ENCODE measurements around the gene REM2. TPM values are rescaled to one million over a fixed set of nuclear protein-coding genes. Genes with fewer than 3 reads are reported as not detected.

The REM2 gene
- polyA plus RNA-seq, 3 donors: 1.8 TPM; not detected in 2

DNA sequence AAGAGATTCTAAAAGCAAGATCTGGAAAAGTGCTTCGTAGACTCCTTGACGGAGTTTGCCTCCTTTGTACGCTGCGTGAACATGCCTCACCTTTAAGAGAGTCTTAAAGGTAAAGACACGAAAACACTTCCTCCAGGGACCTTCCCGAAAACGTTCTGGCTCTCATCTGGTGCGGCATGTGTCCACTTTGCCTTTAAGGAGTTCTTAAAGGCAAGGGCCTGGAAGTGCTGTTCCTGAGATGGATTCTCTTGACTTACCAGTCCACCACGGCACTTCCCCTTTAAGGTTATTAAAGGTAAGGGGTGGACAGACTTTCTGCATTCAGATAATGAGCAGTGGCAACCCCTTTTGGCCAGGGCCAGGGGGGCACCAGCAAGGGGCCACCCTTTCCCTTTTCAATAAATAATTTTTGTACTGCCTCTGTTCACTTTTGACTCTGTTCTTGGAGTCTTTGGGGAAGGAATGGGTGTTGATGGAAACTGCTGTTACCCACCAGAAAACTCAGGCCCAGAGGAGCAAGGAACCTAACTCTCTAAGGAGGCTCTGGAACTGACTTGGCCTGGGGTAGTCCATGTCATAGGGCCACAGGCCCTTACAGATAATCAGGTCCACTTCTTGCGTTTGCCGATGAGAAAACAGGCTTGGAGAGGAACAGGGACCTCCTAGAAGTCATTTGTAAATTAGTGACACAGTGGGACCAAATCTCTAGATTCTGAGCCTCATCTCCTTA is 4.4 kb downstream of the REM2 start:
- no peak overlapping the region for H3K27ac ChIP-seq (ENCODE audit: low read depth in 1 of 2, low read length in 2 of 2)
- peak overlapping the region; percentile 80 for H2AFZ ChIP-seq (ENCODE audit: insufficient read depth, low read depth, low read length, poor library complexity, severe bottlenecking)
- Mint-ChIP-seq H3K27me3 (ENCODE audit: low read depth in 3 of 3) (peaks cover 26 to 45% (median 26%) of the 10 kb centered on the region in 3 donors), H3K4me1 (peaks cover 25% of the 10 kb centered on the region), H3K27ac (peak overlapping the region in 3 of 7 donors; percentile 13 to 85 (median 14)), H3K4me3 (peak overlapping the region; percentile 84 to 94), H3K9me3 (peaks cover 0 to 8% (median 3%) of the 10 kb centered on the region in 7 donors), H3K36me3 (peaks cover 9 to 14% of the 10 kb centered on the region in 2 donors)
- intact Hi-C loops (cut with micrococcal nuclease): no loop called here
- peaks cover 12 to 15% of the 10 kb centered on the region in 2 donors for H3K4me1 ChIP-seq (ENCODE audit: control insufficient read depth in 1 of 2, insufficient read depth in 2 of 2, low read length in 2 of 2)
- H3K27me3 ChIP-seq (ENCODE audit: control insufficient read depth in 2 of 2, insufficient read depth in 2 of 2, low read length in 2 of 2): peaks cover 0 to 25% of the 10 kb centered on the region in 2 donors
- H3K9me3 ChIP-seq (replicated peaks in 1 of 2; ENCODE audit: control insufficient read depth in 1 of 2, insufficient read depth in 1 of 2, low read length in 2 of 2): no peaks in the 10 kb centered on the region
- H3K4me3 ChIP-seq (replicated peaks in 1 of 3; ENCODE audit: low read depth in 2 of 3, low read length in 3 of 3): peak overlapping the region; percentile 21 to 78 (median 46)
- peak overlapping the region; percentile 45 for H3K9ac ChIP-seq (ENCODE audit: insufficient read depth, low read length, poor library complexity, severe bottlenecking)
- H3K4me2 ChIP-seq (replicated peaks; ENCODE audit: extremely low read depth, low read length, poor library complexity, severe bottlenecking): peak overlapping the region; percentile 77
- peak in 2 of 3 donors; percentile 20 to 29 for DNase-seq
- WGBS (ENCODE audit: insufficient coverage): 46% methylated on average over 6 of the region's 11 CpGs
- peaks cover 0 to under 1% of the 10 kb centered on the region in 2 donors for H3K36me3 ChIP-seq (replicated peaks in 1 of 2; ENCODE audit: control insufficient read depth in 1 of 2, insufficient read depth in 2 of 2, low read length in 2 of 2)
- no peaks in the 10 kb centered on the region for H4K20me1 ChIP-seq (ENCODE audit: insufficient read depth, low read length)
- no peaks in the 10 kb centered on the region for H3K79me2 ChIP-seq (ENCODE audit: insufficient read depth, low read length)
- no peak for TF ChIP-seq CTCF (IDR thresholded peaks at IDR 0.05)

GRCh38 chr14:22887990-22888378 is 5.0 kb downstream of the REM2 start:
- no peak overlapping the region for H3K27ac ChIP-seq (ENCODE audit: low read depth in 1 of 2, low read length in 2 of 2)
- H3K4me1 Mint-ChIP-seq: peaks cover 20% of the 10 kb centered on the region
- intact Hi-C loops (cut with micrococcal nuclease): no loop called here
- H3K9me3 Mint-ChIP-seq: peaks cover 0 to 8% (median 3%) of the 10 kb centered on the region in 7 donors
- no peak overlapping the region for H3K9ac ChIP-seq (ENCODE audit: insufficient read depth, low read length, poor library complexity, severe bottlenecking)
- H2AFZ ChIP-seq (ENCODE audit: insufficient read depth, low read depth, low read length, poor library complexity, severe bottlenecking): no peak overlapping the region
- peaks cover 0 to 6% of the 10 kb centered on the region in 2 donors for H3K36me3 ChIP-seq (replicated peaks in 1 of 2; ENCODE audit: control insufficient read depth in 1 of 2, insufficient read depth in 2 of 2, low read length in 2 of 2)
- H4K20me1 ChIP-seq (ENCODE audit: insufficient read depth, low read length): no peaks in the 10 kb centered on the region
- peaks cover 22 to 40% (median 26%) of the 10 kb centered on the region in 3 donors for H3K27me3 Mint-ChIP-seq (ENCODE audit: low read depth in 3 of 3)
- peak overlapping the region in 1 of 2 donors; percentile 94 for H3K4me3 Mint-ChIP-seq
- 88% methylated on average over 5 of the region's 5 CpGs for WGBS (ENCODE audit: insufficient coverage)
- H3K27ac Mint-ChIP-seq: no peak overlapping the region
- H3K4me3 ChIP-seq (replicated peaks in 1 of 3; ENCODE audit: low read depth in 2 of 3, low read length in 3 of 3): no peak overlapping the region
- no peak overlapping the region for H3K4me2 ChIP-seq (replicated peaks; ENCODE audit: extremely low read depth, low read length, poor library complexity, severe bottlenecking)
- no peaks in the 10 kb centered on the region for H3K9me3 ChIP-seq (replicated peaks in 1 of 2; ENCODE audit: control insufficient read depth in 1 of 2, insufficient read depth in 1 of 2, low read length in 2 of 2)
- H3K4me1 ChIP-seq (ENCODE audit: control insufficient read depth in 1 of 2, insufficient read depth in 2 of 2, low read length in 2 of 2): peaks cover 12 to 15% of the 10 kb centered on the region in 2 donors
- no peaks in the 10 kb centered on the region for H3K79me2 ChIP-seq (ENCODE audit: insufficient read depth, low read length)
- H3K36me3 Mint-ChIP-seq: peaks cover 14 to 17% of the 10 kb centered on the region in 2 donors
- DNase-seq: no peak
- TF ChIP-seq CTCF (IDR thresholded peaks at IDR 0.05): no peak
- peaks cover 0 to 20% of the 10 kb centered on the region in 2 donors for H3K27me3 ChIP-seq (ENCODE audit: control insufficient read depth in 2 of 2, insufficient read depth in 2 of 2, low read length in 2 of 2)
